Suppressor macrophage (primary cell): Measurements from ENCODE around the gene MFN1.

ENCODE experiments used
- DNase-seq, 4 experiments: peaks; one replicate each; pipeline ENCODE4 v3.0.0-alpha.2; 2020 to 2022

Gene MFN1

DNA sequence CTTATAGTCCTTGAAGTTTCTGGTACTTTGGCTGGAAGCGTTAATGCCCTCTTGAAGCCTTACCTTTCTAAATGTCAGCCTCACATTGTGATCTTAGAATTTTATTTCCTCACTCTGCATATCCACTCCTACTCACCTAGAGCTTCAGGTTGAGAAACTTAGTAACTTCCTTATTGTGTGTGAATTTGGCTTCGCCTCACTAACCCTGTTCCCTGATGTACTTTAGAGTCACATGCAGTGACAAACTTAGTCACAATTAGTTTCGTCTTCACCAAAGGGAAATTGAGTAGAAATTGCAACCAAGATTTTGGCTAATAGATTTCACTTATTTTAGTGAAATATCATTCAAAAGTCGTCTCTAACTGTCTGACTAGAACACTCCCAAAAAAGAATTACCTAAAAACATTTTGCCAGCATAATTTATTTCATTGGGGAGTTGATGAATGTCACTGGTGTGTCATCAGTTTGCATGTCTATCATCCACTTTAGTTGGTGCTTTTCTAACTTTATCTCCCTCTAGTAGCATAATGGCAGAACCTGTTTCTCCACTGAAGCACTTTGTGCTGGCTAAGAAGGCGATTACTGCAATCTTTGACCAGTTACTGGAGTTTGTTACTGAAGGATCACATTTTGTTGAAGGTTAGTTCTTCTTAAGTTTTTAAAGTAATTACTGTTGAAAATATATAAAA lies 960 bp downstream of the MFN1 start:
- peak; percentile 49 to 86 (median 62) for DNase-seq

DNA sequence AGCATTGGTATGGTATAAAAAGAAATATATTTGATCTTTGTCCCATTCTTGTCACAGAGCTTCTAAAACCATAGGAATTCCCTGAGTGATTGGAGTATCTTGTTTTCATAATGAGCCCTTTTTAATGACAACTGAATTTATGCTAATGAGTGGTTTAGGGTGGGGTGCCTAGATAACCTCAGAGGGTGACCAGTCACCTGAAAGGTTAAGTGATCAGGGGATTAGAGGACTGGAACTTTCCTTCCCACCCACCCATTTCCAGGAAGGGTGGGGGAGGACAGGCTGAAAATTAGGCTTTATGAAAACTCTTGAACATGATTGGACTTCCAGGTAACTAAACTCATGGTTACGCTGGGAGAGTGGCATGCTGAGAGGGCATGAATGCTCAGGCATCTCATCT lies 8.5 kb downstream of the MFN1 start:
- DNase-seq: no peak

DNA sequence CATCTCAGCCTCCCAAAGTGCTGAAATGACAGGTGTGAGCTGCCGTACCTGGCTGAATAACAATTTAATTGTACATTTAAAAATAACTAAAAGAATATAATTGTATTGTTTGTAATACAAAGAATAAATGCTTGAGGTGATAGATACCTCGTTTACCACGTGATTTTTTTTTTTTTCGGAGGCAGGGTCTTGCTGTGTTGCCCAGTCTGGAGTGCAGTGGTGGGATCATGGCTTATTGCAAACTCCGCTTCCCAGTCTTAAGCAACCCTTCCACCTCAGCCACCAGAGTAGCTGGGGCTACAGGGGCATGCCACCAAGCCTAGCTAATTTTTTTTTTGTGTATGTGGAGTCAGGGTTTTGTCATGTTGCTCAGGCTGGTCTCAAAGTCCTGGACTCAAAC lies 15.8 kb downstream of the MFN1 start:
- DNase-seq: no peak

DNA sequence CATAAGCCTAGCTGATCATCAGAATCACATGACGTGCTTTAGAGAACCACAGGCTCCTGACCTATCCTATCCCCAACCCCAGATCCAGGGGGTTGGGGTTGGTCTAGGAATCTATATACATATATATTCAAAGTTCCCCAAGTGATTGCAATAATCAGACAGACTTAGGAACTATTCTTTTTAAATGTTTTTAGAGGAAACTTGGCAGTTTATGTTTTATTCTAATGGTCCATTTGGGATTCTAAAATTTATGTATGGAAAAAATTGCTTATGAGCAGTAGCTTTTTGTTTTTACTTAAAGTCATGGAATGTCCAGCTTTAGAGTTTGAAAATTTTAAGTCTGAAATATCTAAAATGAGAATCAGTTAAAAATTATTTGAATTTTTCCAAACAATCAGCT lies 22.1 kb downstream of the MFN1 start:
- DNase-seq: no peak

DNA sequence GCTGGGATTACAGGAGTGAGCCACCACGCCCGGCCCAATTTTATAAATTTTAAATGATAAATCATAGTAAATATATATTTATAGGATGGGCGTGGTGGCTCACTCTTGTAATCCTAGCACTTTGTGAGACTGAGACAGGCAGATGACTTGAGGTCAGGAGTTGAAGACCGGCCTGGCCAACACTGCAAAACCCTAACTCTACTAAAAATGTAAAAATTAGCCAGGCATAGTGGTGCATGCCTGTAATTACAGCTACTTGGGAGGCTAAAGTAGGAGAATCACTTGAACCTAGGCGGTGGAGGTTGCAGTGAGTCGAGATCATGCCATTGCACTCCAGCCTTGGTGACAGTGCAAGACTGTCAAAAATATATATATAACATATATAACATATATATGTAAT lies 26.4 kb downstream of the MFN1 start:
- DNase-seq: peak in 1 of 4 experiments; percentile 9

DNA sequence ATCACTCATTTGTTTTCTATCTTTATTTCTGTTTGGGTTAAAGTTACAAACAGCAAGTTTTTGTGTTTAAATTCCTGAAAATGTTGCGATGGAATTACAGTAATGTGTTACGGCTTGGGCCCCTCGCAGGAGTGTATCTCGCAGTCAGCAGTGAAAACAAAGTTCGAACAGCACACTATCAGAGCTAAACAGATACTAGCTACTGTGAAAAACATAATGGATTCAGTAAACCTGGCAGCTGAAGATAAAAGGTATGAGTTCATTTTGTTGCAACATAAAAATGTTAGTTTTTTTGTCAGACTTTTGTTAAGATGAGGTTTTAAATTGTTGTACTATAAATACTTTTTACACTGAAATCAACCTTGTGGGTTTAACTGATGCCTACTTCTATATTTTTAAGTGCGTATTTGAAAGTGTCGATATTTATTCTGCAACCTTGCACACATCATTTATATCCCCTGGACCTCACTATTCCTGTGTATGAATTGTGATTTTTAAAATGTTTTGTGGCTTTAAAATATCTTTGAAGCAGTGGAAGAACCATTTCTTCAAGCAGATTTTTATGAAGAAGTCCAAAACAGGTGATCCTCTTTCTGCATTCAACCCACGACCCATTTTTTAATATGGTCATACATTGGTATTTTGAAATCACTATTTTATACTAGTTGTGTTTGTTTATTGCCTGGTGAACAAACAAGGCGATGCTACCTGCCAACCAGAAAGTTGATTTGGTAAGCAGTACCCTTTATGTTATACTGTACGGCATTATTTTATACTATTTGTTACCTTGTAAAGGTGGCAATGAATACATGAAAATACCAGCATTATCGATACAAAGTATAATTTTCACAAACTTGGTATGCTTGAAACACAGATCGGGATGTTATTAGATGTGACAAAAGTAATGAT lies 27.8 kb downstream of the MFN1 start:
- no peak for DNase-seq

DNA sequence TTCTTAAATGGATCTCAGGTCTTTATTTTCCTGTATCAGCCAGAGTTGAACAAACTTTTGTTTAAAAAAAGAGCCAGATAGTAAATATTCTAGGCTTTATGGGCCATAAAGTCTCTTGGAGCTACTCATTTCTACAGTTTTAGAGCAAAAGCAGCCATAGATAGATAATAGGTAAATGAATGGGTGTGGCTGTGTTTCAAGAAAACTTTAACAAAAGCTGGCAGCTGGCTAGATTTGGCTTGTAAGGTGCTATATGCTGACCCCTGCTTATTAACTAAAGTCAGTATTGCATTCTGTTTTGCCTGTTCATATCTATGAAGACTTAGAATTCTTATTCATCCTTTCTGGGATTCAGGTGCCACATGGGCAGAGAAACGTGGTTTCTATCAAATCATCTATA lies 29.0 kb downstream of the MFN1 start:
- no peak for DNase-seq

DNA sequence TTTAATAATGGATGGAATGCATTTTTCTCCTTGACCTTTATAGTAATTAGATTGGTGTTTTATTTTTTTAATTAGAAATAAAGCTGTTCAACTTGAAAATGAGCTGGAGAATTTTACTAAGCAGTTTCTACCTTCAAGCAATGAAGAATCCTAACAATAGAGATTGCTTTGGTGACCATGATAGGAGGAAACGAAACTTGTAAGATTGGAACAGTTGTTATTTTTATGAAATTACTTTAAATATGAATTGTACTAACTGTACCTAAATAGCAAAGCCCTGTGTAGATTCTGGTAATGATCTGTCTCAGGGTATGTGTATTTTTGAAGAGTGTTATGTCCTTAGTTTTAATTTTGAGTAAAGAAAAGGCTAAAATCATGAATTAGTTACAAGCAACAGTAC lies 44.4 kb downstream of the MFN1 start:
- no peak for DNase-seq

DNA sequence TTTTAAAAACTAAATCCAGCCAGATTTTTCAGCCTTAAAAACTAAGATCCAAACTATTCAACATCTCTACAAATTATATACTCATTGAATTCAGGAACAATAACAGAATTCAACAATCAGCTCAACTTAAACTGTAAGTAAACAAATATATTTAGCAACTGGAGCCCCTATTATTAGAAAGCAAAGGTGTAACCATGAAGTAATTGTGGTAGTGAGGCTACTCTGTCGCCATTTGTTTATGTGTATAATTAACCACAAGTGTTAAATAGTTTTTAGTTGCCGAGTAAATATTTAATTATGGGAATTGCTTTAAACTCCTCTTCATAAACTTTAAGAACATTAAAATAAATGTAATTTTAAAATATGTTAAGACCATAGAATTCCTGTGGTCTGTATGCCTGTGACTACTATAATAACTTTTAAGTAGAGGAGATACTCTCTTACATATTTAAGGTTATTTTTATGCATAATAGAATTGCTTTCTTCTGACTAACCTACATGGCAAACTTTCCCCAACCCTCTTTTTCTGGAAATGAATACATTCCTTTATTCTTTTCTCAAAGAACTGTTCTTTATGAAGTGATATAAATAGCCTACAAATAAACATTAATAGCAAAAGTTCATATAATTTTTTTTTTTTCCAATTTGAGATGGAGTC lies 51.2 kb downstream of the MFN1 start:
- no peak for DNase-seq

DNA sequence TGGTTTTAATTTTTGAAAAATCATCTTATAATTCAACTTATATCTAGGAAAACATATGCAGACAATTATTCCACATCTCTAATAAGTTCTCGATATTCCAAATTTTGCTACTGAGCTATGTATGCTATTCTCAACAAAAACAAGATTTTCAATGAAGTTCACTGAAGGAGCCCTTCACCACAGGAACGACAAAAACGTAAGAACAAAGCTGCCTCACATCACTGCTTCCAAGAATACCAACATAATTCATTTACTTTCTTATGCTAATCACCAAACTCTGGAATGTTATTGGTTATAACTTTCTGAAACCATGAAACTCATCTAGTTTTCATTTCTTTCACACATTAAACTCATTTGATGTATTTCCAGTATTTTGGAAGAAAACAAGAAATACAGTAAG lies 54.1 kb downstream of the MFN1 start:
- no peak for DNase-seq

DNA sequence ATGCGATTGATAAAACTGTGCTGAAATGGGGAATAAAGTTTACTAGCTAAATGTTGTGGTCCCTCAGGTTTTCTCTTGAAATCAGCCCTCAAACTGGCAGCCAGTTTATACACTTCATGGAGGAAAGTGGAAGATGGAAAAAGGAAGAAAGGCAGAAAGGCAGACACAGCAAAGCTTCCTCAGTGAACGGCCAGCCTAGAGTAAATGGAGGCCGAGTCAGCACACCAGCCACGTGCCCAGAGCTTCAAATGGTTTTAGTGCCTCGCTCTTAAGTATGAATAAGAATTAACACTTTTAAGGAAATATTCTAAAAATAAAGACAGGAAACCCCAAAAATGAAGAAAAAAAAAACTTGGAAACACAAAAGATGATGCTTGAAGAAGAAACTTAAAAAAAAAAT lies 55.5 kb downstream of the MFN1 start:
- DNase-seq: peak; percentile 33 to 60 (median 45)

DNA sequence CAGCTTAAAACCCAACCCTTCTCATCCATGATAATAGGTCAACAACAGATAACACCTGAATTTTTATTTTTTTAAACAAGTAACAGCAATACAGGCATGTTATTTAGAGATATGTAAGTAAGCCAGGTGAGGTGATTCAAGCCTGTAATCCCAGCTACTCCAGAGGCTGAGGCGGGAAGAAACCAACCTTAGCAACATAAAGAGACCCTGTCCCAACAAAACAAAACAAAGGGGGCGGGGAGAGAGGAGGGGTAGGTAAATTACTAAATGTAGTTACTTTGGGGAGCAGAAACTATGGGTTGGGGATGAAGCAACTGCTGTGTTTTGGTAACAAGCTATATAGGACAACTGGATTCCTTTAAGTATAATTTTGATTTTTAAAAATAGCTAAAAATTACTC lies 56.8 kb downstream of the MFN1 start:
- DNase-seq: no peak

DNA sequence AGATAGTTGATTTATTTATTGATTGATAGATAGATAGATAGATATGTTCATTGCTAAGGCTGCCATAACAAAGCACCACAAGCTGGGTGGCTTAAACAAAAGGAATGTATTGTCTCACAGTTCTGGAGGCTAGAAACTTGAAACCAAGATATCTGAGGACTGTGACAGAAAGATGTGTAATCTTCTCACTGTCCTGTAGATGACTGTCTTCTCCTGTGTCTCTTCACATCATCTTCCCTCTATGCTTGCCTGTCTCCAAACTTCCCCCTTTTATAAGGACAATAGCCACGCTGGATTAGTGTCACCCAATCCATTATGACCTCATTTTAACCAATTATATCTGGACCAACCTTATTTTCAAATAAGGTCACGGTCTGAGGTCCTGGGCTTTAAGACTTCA lies 62.8 kb downstream of the MFN1 start:
- DNase-seq: peak in 2 of 4 experiments; percentile 35 to 42

DNA sequence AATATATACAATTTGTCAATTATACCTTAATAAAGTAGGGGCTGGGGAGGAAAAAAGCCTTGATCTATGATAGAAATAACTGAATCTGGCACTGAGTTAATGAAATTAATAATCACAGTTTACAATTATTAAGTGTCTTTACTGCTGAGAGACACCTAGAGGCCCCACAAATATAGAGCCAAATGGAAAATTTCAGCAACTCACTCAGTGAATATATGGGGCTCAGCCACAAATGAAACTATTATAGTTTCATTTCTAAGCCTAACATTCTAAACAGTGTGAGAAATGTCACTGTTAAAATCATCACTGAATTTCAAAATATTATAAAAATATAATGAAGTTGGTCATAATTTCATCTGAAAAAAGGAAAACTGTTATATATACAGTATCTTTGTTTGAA lies 63.5 kb downstream of the MFN1 start:
- no peak for DNase-seq

DNA sequence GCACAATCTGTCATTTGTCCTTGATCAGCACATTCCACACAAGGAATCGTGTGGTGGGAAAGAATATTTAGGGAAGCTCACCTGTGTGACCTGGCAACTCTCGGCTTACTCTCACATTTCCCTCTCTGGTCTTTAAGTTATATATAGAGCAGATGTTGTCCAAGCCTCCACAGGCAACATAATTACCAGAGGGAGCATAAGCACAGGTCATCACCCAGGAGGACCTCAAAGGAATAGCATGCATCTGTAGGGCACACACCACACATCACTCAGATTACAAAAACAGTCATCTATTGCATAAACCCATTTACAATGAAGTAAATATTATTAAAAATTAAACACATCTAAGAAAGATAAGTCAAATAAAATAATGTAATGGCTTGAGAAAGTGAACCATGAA lies 67.3 kb downstream of the MFN1 start:
- no peak for DNase-seq

DNA sequence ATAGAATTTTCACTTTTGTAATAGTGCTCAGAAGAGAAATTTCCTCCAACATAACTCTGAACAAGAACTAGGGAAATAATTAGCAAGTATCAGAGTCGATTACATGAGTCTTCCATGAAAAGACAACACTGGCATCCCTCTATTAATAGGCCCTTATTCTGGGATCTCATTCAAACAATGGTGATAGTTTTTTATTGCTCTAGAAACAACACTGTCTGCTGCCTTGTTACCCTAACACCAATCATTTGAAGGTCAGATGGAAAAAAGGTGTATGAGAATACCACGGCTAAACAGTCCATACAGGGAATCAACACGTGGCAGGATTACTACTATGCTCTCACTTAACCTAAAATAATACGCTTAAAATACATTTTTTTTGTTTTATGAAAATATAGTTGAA lies 67.9 kb downstream of the MFN1 start:
- no peak for DNase-seq

DNA sequence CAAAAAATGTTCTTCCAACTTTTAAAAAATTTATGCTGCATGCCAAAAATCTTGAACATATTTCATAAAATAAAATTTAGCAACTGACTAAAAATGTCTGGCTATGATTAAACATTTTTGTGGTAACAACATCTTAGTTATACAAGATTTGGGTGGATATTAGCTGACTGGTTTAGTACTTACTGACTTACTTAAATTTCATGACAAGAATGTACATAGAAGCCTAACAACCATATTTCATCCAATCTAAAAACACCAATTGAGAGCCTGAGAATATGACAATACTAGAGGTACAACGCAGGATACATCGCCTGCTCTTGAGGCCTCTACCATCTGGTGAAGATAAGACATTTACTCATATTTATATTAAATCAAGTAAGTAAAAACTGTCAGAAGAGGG lies 69.2 kb downstream of the MFN1 start:
- no peak for DNase-seq

DNA sequence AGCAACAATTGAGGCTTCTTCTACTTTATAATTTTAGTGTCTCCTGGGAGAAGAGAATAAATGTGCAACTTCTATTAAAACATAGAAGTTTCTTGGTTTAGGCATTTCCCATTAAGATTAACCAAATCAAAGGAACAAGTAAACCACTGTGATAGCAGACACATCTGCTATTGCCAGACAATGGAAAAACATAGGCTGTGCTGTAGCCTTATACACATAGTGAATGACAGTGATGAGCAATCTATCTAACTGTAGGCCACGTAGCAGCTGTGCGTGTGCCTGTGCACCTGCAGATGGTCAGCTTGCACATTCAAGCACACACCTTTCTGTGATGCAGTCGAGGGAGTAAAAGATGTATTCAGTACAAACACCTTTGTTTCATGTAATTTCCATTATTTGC lies 71.1 kb downstream of the MFN1 start:
- no peak for DNase-seq

DNA sequence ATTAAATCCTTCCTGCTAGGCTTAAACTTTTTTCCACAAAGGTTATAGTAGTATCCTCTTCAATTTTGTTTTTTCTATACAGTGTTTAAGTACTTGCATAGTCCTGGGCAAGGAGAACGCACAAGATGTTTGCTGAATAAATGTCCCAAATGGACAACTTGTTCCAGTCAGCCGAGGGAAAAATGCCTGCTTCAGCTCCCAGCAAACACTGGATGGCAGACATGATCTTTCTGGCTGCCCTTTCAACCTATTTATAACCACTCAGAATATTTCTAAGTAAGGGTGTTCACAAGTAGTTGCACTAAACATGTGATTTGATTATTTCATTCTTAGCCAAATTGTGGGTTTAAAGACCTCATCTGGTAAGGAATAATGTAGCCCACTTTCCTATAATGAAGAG lies 74.0 kb downstream of the MFN1 start:
- DNase-seq: peak; percentile 44 to 71 (median 56)

DNA sequence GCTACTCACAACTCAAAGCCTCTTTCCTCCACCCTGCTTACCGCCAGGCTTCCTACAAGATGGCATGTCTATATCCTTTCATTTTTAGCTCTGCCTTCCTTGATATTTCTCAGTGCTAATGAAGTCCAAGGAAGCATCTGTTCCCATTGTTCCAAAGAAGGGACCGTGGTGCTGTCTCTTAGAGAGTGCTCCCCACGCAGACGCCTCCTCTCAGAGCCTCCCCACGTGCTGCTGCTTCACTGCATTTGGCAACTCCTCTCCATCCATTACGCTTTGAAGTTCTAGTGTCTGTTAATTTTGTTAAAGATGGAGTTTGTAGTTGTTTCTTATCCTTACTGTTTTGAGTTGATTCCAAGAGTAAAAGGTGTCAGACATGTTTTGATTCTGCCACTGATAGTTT lies 77.6 kb downstream of the MFN1 start:
- DNase-seq: no peak

DNA sequence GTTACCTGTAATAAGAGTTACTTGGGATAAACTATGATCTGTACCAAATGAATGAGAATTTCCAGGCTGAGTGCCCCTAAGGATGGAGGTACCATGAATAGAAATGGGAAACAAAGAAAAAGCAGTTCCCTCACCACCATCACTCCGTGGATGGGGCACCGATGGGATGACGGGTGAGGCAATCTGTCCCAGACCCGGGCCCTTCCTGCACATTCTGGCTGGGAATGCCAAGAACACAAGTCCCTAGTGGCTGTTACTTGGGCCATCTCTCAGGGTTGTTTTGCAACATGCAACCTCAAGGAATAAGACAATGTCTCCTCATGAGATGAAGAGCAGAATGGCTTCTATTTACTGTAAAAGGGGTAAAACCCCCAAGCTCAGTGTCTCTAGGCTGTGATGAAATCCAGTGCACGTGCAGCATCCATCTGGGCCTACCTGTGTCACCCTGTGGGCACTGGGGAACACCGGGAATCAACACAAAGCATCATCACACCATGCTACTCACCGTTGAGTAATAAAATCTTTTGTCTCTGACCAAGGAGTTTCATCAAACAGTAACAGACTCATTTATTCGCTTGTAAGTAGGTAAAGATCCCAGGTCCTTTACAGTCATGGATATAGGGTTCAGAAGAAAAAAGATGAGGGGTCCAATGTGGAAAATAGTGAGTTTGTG lies 81.5 kb downstream of the MFN1 start:
- no peak for DNase-seq

DNA sequence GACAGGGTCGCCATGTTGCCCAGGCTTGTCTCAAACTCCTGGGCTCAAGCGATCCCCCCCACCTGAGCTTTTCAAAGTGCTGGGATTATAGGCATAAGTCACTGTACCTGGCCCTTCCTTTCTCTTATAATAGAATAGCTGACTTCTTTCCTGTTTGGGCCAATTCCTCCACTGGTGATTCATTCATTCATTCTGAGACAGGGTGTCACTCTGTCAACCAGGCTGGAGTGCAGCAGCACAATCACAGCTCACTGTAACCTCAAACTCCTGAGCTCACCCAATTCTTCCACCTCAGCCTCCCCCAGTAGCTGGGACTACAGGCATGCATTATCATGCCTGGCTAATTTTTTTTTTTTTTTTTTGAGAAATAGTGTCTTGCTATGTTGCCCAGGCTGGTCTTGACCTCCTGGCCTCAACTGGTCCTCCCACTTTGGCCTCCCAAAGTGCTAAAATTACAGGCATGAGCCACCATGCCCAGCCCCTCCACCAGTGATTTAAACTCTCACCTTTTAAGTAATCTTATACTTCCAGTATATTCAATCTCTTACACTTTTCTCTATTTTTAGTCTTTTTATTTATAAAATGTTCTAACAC lies 82.9 kb downstream of the MFN1 start:
- no peak for DNase-seq

DNA sequence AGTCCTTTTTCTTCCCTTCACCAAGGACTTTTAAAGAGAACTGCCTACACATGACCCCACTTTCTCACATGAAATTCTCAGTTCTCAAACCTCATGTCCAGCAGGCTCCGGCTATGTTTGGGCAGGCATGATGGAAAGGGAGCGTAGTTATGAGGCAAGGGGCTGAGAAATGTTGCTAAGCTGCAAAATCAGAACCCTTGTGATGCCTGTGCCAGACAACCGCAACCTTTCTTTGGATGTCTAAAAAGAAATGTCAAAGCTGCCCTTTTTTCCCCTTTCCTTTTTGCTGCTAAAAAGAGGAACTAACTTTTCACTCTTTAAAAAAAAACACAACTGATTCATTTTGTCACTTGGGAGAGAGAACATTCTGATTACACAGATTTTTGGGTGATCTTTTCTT lies 84.5 kb downstream of the MFN1 start:
- DNase-seq: peak; percentile 88 to 97 (median 92)
